CD4-positive, alpha-beta memory T cell (primary cell): ENCODE results near the gene ILRUN. TPM values are rescaled to one million over a fixed set of nuclear protein-coding genes. Genes with fewer than 3 reads are reported as not detected.
A peak's percentile ranks its signal among the peaks of the same experiment; 100 is the strongest.
"Not testable (repeated sequence)": the region's sequence is repeated elsewhere in the genome, so short reads cannot be mapped to it uniquely, and the experiment has no call there.

Experiments
- CTCF ChIA-PET: fragments of 350-600 bp; sonication (Branson Sonifier 250); formaldehyde crosslinking; loops from one replicate; lab custom pipeline; 2021; ENCODE audit warnings: inconsistent platforms; ENCODE audit not compliant: partially characterized antibody; lab: Charles Lee
- POLR2A ChIA-PET: fragments of 350-600 bp; sonication (Branson Sonifier 250); formaldehyde crosslinking; loops from one replicate; lab custom pipeline; 2021; ENCODE audit not compliant: partially characterized antibody; lab: Charles Lee
- DNase-seq, 5 donors: peaks; one replicate each; pipeline versions ENCODE4 v3.0.0 to v3.0.0-alpha.2; 2020 to 2022; ENCODE audit warnings: mixed read lengths in 1 of 5
- H3K27ac ChIP-seq: one replicate; pipeline ENCODE4 v1.7.0; 2013; ENCODE audit warnings: low read depth, low read length
- H3K27me3 ChIP-seq: 2 replicates; pipeline ENCODE4 v1.7.0; 2013; ENCODE audit warnings: mild to moderate bottlenecking, low read length, moderate library complexity; ENCODE audit not compliant: insufficient read depth
- H3K36me3 ChIP-seq: 2 replicates; pipeline ENCODE4 v1.7.0; 2013; ENCODE audit warnings: mild to moderate bottlenecking, low read length, moderate library complexity; ENCODE audit not compliant: insufficient read depth
- H3K4me1 ChIP-seq: 2 replicates; pipeline ENCODE4 v1.7.0; 2013; ENCODE audit warnings: mild to moderate bottlenecking, low read length, moderate library complexity; ENCODE audit not compliant: insufficient read depth
- H3K4me3 ChIP-seq, 2 donors: one replicate each; pipeline ENCODE4 v1.7.0; 2013; ENCODE audit warnings: low read length in 2 of 2, mild to moderate bottlenecking in 1 of 2
- H3K9me3 ChIP-seq, 2 donors: one replicate each; pipeline ENCODE4 v1.7.0; 2013; ENCODE audit warnings: low read length in 2 of 2, control low read depth in 1 of 2; ENCODE audit not compliant: control insufficient read depth in 1 of 2
- H3K27ac Mint-ChIP-seq, 7 donors: one replicate each; pipeline ENCODE4 v1.8.0; 2020 to 2021; ENCODE audit warnings: mixed read lengths in 7 of 7, mild to moderate bottlenecking in 6 of 7, inconsistent platforms in 3 of 7, moderate library complexity in 3 of 7
- H3K27me3 Mint-ChIP-seq, 2 donors: one replicate each; pipeline ENCODE4 v1.8.0; 2020 to 2021; ENCODE audit warnings: mixed read lengths in 2 of 2
- H3K36me3 Mint-ChIP-seq, 2 donors: one replicate each; pipeline ENCODE4 v1.8.0; 2020 to 2021; ENCODE audit warnings: mixed read lengths in 2 of 2, inconsistent platforms in 1 of 2, mild to moderate bottlenecking in 1 of 2
- H3K4me1 Mint-ChIP-seq, 4 donors: one replicate each; pipeline ENCODE4 v1.8.0; 2020 to 2021; ENCODE audit warnings: mixed read lengths in 4 of 4, mild to moderate bottlenecking in 1 of 4
- H3K4me3 Mint-ChIP-seq, 8 donors: one replicate each; pipeline ENCODE4 v1.8.0; 2020 to 2021; ENCODE audit warnings: mixed read lengths in 8 of 8, mild to moderate bottlenecking in 7 of 8, moderate library complexity in 6 of 8, inconsistent platforms in 3 of 8
- H3K9me3 Mint-ChIP-seq, 8 donors: one replicate each; pipeline ENCODE4 v1.8.0; 2020 to 2021; ENCODE audit warnings: mixed read lengths in 8 of 8, mild to moderate bottlenecking in 5 of 8, inconsistent platforms in 3 of 8, moderate library complexity in 1 of 8
- intact Hi-C: fragments of 100-400 bp; cut with micrococcal nuclease; formaldehyde crosslinking; loops from one replicate; pipeline ENCODE4 v1.15.1; 2023
- polyA plus RNA-seq, 2 donors: library from polyadenylated mRNA; unstranded; fragments of 300-500 nt; fragmentation: Illumina TruSeq; gene quantifications; one replicate each; pipeline ENCODE4 v1.2.3, GENCODE V29; 2021
- total RNA-seq, 2 experiments: library from RNA; stranded (reverse); gene quantifications; one replicate each; pipeline ENCODE4 v1.2.3, GENCODE V29; 2021

The ILRUN gene
- total and polyA plus RNA-seq, 4 experiments from 2014 or later, result 14.8 to 70.7 (median 41.8) TPM

- intact Hi-C loops, result loop anchor here (10.0 kb wide), 1 partner anchor 213 kb away; the partner anchor contains the start of genes ANKS1A and TAF11
- H3K27me3 ChIP-seq, result no peaks in the 10 kb centered on the region
- no peak for DNase-seq
- peak overlapping the region; percentile 79 for H3K27ac ChIP-seq
- Mint-ChIP-seq H3K4me3 (peak overlapping the region; percentile 57 to 93 (median 80)), H3K27ac (peak overlapping the region; percentile 92 to 100 (median 97)), H3K9me3 (peaks cover 0 to 7% (median 0%) of the 10 kb centered on the region in 8 donors), H3K36me3 (peaks cover 0 to 8% of the 10 kb centered on the region in 2 donors), H3K27me3 (peaks cover 0 to 2% of the 10 kb centered on the region in 2 donors), H3K4me1 (peaks cover 45 to 85% (median 64%) of the 10 kb centered on the region in 4 donors)
- H3K9me3 ChIP-seq, result no peaks in the 10 kb centered on the region
- peak overlapping the region; percentile 3 to 43 for H3K4me3 ChIP-seq
- CTCF ChIA-PET, result interaction anchor here (0.6 kb wide), 1 partner anchor 9 kb away, joined by 3 read pairs; no protein-coding TSS in a partner anchor
- H3K4me1 ChIP-seq, result peaks cover 83% of the 10 kb centered on the region
- POLR2A ChIA-PET, result interaction anchor here (0.6 to 6.3 kb wide), 9 partner anchors 7 to 431 kb away, joined by 3 to 133 read pairs (median 16); partner anchors contain the start of genes ANKS1A, ILRUN, SNRPC and TAF11
- no peaks in the 10 kb centered on the region for H3K36me3 ChIP-seq
These were observed 25.2 kb downstream of the ILRUN start for GRCh38 chr6:34671367-34671766.

- H3K36me3 ChIP-seq, H3K27me3 ChIP-seq, DNase-seq, intact Hi-C loops, H3K4me3 ChIP-seq, H3K9me3 Mint-ChIP-seq, H3K9me3 ChIP-seq, H3K27ac ChIP-seq, H3K27me3 Mint-ChIP-seq, H3K4me3 Mint-ChIP-seq, H3K36me3 Mint-ChIP-seq: not testable (repeated sequence)
- ChIA-PET CTCF (interaction anchor here (0.6 to 1.0 kb wide), 2 partner anchors 12 to 116 kb away, joined by 3 to 4 read pairs; no protein-coding TSS in a partner anchor), POLR2A (interaction anchor here (4.7 kb wide), 1 partner anchor 12 kb away, joined by 21 read pairs; no protein-coding TSS in a partner anchor)
- H3K4me1 ChIP-seq, result peaks cover 83% of the 10 kb centered on the region
- Mint-ChIP-seq H3K4me1 (peaks cover 41 to 84% (median 61%) of the 10 kb centered on the region in 4 donors), H3K27ac (peak overlapping the region in 1 of 7 donors; percentile 17)
These were observed 27.8 kb downstream of the ILRUN start for GRCh38 chr6:34668799-34669198.

- Mint-ChIP-seq H3K36me3 (peaks cover 0 to 8% of the 10 kb centered on the region in 2 donors), H3K27ac (peak overlapping the region; percentile 13 to 69 (median 34)), H3K4me3 (no peak overlapping the region), H3K27me3 (no peaks in the 10 kb centered on the region), H3K9me3 (no peaks in the 10 kb centered on the region), H3K4me1 (peaks cover 39 to 77% (median 53%) of the 10 kb centered on the region in 4 donors)
- H3K4me3 ChIP-seq, result no peak overlapping the region
- ChIA-PET CTCF (interaction anchor here (0.8 to 2.6 kb wide), 2 partner anchors 11 to 16 kb away, joined by 3 to 9 read pairs; no protein-coding TSS in a partner anchor), POLR2A (interaction anchor here (4.7 kb wide), 1 partner anchor 11 kb away, joined by 21 read pairs; no protein-coding TSS in a partner anchor)
- intact Hi-C loops, result no loop called here
- H3K27me3 ChIP-seq, result no peaks in the 10 kb centered on the region
- no peak for DNase-seq
- H3K9me3 ChIP-seq, result no peaks in the 10 kb centered on the region
- peaks cover 82% of the 10 kb centered on the region for H3K4me1 ChIP-seq
- no peak overlapping the region for H3K27ac ChIP-seq
- H3K36me3 ChIP-seq, result no peaks in the 10 kb centered on the region
These were observed 28.9 kb downstream of the ILRUN start for GRCh38 chr6:34667481-34668238.

- Mint-ChIP-seq H3K36me3 (peaks cover 6 to 7% of the 10 kb centered on the region in 2 donors), H3K4me3 (peak overlapping the region in 5 of 8 donors; percentile 7 to 74 (median 43)), H3K27me3 (no peaks in the 10 kb centered on the region), H3K27ac (peak overlapping the region in 6 of 7 donors; percentile 55 to 93 (median 85)), H3K4me1 (peaks cover 36 to 66% (median 50%) of the 10 kb centered on the region in 4 donors), H3K9me3 (no peaks in the 10 kb centered on the region)
- CTCF ChIA-PET, result interaction anchor here (0.6 to 2.6 kb wide), 4 partner anchors 9 to 89 kb away, joined by 4 to 9 read pairs (median 4); no protein-coding TSS in a partner anchor
- Histone ChIP-seq H3K4me3 (no peak overlapping the region), H3K9me3 (no peaks in the 10 kb centered on the region), H3K4me1 (peaks cover 76% of the 10 kb centered on the region), H3K36me3 (no peaks in the 10 kb centered on the region), H3K27me3 (no peaks in the 10 kb centered on the region), H3K27ac (no peak overlapping the region)
- intact Hi-C loops, result no loop called here
- POLR2A ChIA-PET, result interaction anchor here (0.6 to 4.7 kb wide), 10 partner anchors 8 to 963 kb away, joined by 3 to 21 read pairs (median 4); partner anchors contain the start of genes BLTP3A, HMGA1, ILRUN and SNRPC
- DNase-seq, result no peak
These were observed 31.5 kb downstream of the ILRUN start for GRCh38 chr6:34665019-34665418.

- Mint-ChIP-seq H3K36me3 (peaks cover 6 to 7% of the 10 kb centered on the region in 2 donors), H3K27ac (peak overlapping the region; percentile 55 to 93 (median 85)), H3K9me3 (no peaks in the 10 kb centered on the region), H3K4me1 (peaks cover 36 to 62% (median 49%) of the 10 kb centered on the region in 4 donors), H3K27me3 (no peaks in the 10 kb centered on the region), H3K4me3 (peak overlapping the region in 7 of 8 donors; percentile 19 to 74 (median 43))
- Histone ChIP-seq H3K9me3 (no peaks in the 10 kb centered on the region), H3K4me1 (peaks cover 78% of the 10 kb centered on the region), H3K36me3 (no peaks in the 10 kb centered on the region), H3K27ac (no peak overlapping the region), H3K27me3 (no peaks in the 10 kb centered on the region), H3K4me3 (no peak overlapping the region)
- DNase-seq, result no peak
- CTCF ChIA-PET, result interaction anchor here (0.6 to 1.3 kb wide), 3 partner anchors 11 to 90 kb away, joined by 4 read pairs; no protein-coding TSS in a partner anchor
- POLR2A ChIA-PET, result interaction anchor here (0.9 to 4.7 kb wide), 9 partner anchors 7 to 428 kb away, joined by 3 to 21 read pairs (median 4); partner anchors contain the start of genes BLTP3A, HMGA1, ILRUN and SNRPC
- intact Hi-C loops, result no loop called here
These were observed 32.2 kb downstream of the ILRUN start for GRCh38 chr6:34664256-34664971.

GRCh38 chr6:34663831-34664255, 32.7 kb downstream of the ILRUN start:
- no peaks in the 10 kb centered on the region for H3K9me3 Mint-ChIP-seq
- ChIA-PET CTCF (interaction anchor here (1.3 kb wide), 1 partner anchor 90 kb away, joined by 4 read pairs; no protein-coding TSS in a partner anchor), POLR2A (interaction anchor here (1.0 to 4.7 kb wide), 4 partner anchors 7 to 224 kb away, joined by 3 to 21 read pairs (median 10); partner anchors contain the start of genes SNRPC and TAF11)
- no peaks in the 10 kb centered on the region for H3K36me3 ChIP-seq
- peaks cover 82% of the 10 kb centered on the region for H3K4me1 ChIP-seq
- H3K27me3 ChIP-seq, result no peaks in the 10 kb centered on the region
- no peaks in the 10 kb centered on the region for H3K9me3 ChIP-seq
- H3K4me3 ChIP-seq, result no peak overlapping the region
- intact Hi-C loops, result no loop called here
- H3K4me1 Mint-ChIP-seq, result peaks cover 40 to 64% (median 53%) of the 10 kb centered on the region in 4 donors
- H3K36me3 Mint-ChIP-seq, result peaks cover 6 to 7% of the 10 kb centered on the region in 2 donors
- DNase-seq, result no peak
- no peaks in the 10 kb centered on the region for H3K27me3 Mint-ChIP-seq
- H3K27ac ChIP-seq, result no peak overlapping the region
- peak overlapping the region; percentile 55 to 93 (median 85) for H3K27ac Mint-ChIP-seq
- H3K4me3 Mint-ChIP-seq, result peak overlapping the region in 3 of 8 donors; percentile 11 to 53 (median 51)
